ENCODE measurements around the gene USP35. TPM values are rescaled to one million over a fixed set of nuclear protein-coding genes. Genes with fewer than 3 reads are reported as not detected.

USP35 gene
- total RNA-seq, 1 experiment from 2014 or later, result 6.0 TPM

- Histone ChIP-seq H3K79me2 (ENCODE audit: insufficient read depth, low read length) (no peaks in the 10 kb centered on the region), H4K20me1 (ENCODE audit: insufficient read depth) (no peaks in the 10 kb centered on the region), H3K9me3 (ENCODE audit: control insufficient read depth in 1 of 2, insufficient read depth in 1 of 2, low read depth in 1 of 2, low read length in 2 of 2) (no peaks in the 10 kb centered on the region), H3K9ac (ENCODE audit: low read length) (no peak overlapping the region), H2AFZ (ENCODE audit: low read depth, low read length, poor library complexity, severe bottlenecking) (no peak overlapping the region), H3K27me3 (ENCODE audit: insufficient read depth, low read length) (no peaks in the 10 kb centered on the region), H3K4me2 (ENCODE audit: low read length) (no peak overlapping the region), H3K9me2 (ENCODE audit: insufficient read depth) (no peaks in the 10 kb centered on the region), H3K4me1 (ENCODE audit: control insufficient read depth in 1 of 2, insufficient read depth in 2 of 2, low read length in 2 of 2) (no peaks in the 10 kb centered on the region), H3K36me3 (ENCODE audit: control insufficient read depth in 1 of 2, insufficient read depth in 2 of 2, low read length in 2 of 2) (no peaks in the 10 kb centered on the region), H3K27ac (ENCODE audit: low read depth, low read length) (no peak overlapping the region), H3K4me3 (replicated peaks in 1 of 2; ENCODE audit: low read depth in 1 of 2, low read length in 2 of 2) (no peak overlapping the region)
- no TSS peak for BruUV-seq (replicated peaks)
- POLR2A ChIA-PET, result no interaction called here
- intact Hi-C loops (cut with micrococcal nuclease), result no loop called here
- CTCF ChIA-PET, result no interaction called here
- TF ChIP-seq TCF7L2 (IDR thresholded peaks at IDR 0.05; ENCODE audit: borderline replicate concordance, extremely low read depth, insufficient read depth, insufficient read length) (no peak), SIN3A (IDR thresholded peaks at IDR 0.05; ENCODE audit: low read depth) (no peak), ATF3 (IDR thresholded peaks at IDR 0.05) (no peak), POLR2A (IDR thresholded peaks at IDR 0.05; ENCODE audit: borderline replicate concordance, extremely low read depth, insufficient read depth, insufficient read length) (no peak), ELF1 (IDR thresholded peaks at IDR 0.05; ENCODE audit: borderline replicate concordance, low read depth) (no peak), SRF (IDR thresholded peaks at IDR 0.05; ENCODE audit: low read depth) (no peak), CEBPB (IDR thresholded peaks at IDR 0.05; ENCODE audit: low read depth) (no peak), ZFX (IDR thresholded peaks at IDR 0.05) (no peak), ZBTB33 (IDR thresholded peaks at IDR 0.05; ENCODE audit: extremely low read depth, insufficient replicate concordance, low read length) (no peak), POLR2AphosphoS5 (IDR thresholded peaks at IDR 0.05; ENCODE audit: low read depth, low read length) (no peak), RAD21 (IDR thresholded peaks at IDR 0.05; ENCODE audit: low read depth) (no peak)
- TF ChIP-seq, protein P1, sequence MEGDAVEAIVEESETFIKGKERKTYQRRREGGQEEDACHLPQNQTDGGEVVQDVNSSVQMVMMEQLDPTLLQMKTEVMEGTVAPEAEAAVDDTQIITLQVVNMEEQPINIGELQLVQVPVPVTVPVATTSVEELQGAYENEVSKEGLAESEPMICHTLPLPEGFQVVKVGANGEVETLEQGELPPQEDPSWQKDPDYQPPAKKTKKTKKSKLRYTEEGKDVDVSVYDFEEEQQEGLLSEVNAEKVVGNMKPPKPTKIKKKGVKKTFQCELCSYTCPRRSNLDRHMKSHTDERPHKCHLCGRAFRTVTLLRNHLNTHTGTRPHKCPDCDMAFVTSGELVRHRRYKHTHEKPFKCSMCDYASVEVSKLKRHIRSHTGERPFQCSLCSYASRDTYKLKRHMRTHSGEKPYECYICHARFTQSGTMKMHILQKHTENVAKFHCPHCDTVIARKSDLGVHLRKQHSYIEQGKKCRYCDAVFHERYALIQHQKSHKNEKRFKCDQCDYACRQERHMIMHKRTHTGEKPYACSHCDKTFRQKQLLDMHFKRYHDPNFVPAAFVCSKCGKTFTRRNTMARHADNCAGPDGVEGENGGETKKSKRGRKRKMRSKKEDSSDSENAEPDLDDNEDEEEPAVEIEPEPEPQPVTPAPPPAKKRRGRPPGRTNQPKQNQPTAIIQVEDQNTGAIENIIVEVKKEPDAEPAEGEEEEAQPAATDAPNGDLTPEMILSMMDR (IDR thresholded peaks at IDR 0.05 in 2 of 3, conservative IDR thresholded peaks at IDR 0.05 in 1 of 3; ENCODE audit: borderline replicate concordance in 1 of 3, insufficient read depth in 1 of 3, low read depth in 2 of 3, low read length in 2 of 3), result no peak
- DNase-seq (ENCODE audit: low read depth, low spot score) (no peak), ATAC-seq (no peak)
- RAD21 ChIA-PET (ENCODE audit: low non-redundant PET in 1 of 2, low total read pairs in 2 of 2, uncharacterized antibody in 2 of 2, unreplicated experiment in 2 of 2), result no interaction called here
These were observed 28.2 kb upstream of the USP35 start for GRCh38 chr11:78160557-78160956.
